ENCODE results near the gene RNF167. TPM values are rescaled to one million over a fixed set of nuclear protein-coding genes. Genes with fewer than 3 reads are reported as not detected.
A peak's percentile ranks its signal among the peaks of the same experiment; 100 is the strongest.

Gene RNF167
- total and polyA plus RNA-seq, 2 of the 13 experiments (the other 11 are each of a cell fraction or from before 2014, with no cell fraction given), result 44.1 to 45.4 TPM

- no peak for TF ChIP-seq ZNF770 (CRISPR knock-in tag; IDR thresholded peaks at IDR 0.05)
- peak; percentile 35 for TF ChIP-seq POLR2G (IDR thresholded peaks at IDR 0.05; ENCODE audit: low read depth, low read length)
- TF ChIP-seq, protein P1, sequence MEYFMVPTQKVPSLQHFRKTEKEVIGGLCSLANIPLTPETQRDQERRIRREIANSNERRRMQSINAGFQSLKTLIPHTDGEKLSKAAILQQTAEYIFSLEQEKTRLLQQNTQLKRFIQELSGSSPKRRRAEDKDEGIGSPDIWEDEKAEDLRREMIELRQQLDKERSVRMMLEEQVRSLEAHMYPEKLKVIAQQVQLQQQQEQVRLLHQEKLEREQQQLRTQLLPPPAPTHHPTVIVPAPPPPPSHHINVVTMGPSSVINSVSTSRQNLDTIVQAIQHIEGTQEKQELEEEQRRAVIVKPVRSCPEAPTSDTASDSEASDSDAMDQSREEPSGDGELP (IDR thresholded peaks at IDR 0.05; ENCODE audit: borderline replicate concordance, low read depth), result no peak
- TF ChIP-seq MTERF4 (CRISPR knock-in tag; IDR thresholded peaks at IDR 0.05), result no peak
- no peak for TF ChIP-seq ISL2 (CRISPR knock-in tag; IDR thresholded peaks at IDR 0.05)
- TF ChIP-seq, protein P2, sequence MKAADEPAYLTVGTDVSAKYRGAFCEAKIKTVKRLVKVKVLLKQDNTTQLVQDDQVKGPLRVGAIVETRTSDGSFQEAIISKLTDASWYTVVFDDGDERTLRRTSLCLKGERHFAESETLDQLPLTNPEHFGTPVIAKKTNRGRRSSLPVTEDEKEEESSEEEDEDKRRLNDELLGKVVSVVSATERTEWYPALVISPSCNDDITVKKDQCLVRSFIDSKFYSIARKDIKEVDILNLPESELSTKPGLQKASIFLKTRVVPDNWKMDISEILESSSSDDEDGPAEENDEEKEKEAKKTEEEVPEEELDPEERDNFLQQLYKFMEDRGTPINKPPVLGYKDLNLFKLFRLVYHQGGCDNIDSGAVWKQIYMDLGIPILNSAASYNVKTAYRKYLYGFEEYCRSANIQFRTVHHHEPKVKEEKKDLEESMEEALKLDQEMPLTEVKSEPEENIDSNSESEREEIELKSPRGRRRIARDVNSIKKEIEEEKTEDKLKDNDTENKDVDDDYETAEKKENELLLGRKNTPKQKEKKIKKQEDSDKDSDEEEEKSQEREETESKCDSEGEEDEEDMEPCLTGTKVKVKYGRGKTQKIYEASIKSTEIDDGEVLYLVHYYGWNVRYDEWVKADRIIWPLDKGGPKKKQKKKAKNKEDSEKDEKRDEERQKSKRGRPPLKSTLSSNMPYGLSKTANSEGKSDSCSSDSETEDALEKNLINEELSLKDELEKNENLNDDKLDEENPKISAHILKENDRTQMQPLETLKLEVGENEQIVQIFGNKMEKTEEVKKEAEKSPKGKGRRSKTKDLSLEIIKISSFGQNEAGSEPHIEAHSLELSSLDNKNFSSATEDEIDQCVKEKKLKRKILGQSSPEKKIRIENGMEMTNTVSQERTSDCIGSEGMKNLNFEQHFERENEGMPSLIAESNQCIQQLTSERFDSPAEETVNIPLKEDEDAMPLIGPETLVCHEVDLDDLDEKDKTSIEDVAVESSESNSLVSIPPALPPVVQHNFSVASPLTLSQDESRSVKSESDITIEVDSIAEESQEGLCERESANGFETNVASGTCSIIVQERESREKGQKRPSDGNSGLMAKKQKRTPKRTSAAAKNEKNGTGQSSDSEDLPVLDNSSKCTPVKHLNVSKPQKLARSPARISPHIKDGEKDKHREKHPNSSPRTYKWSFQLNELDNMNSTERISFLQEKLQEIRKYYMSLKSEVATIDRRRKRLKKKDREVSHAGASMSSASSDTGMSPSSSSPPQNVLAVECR (CRISPR knock-in tag; IDR thresholded peaks at IDR 0.05; ENCODE audit: borderline replicate concordance), result no peak
- no peak for TF ChIP-seq LCORL (IDR thresholded peaks at IDR 0.05)
- no peak for TF ChIP-seq LCORL (CRISPR knock-in tag; IDR thresholded peaks at IDR 0.05)
- TF ChIP-seq CBX2 (IDR thresholded peaks at IDR 0.05; ENCODE audit: low read depth, low read length), result no peak
- TF ChIP-seq CBX2 (CRISPR knock-in tag; IDR thresholded peaks at IDR 0.05; ENCODE audit: low read depth), result no peak
- no peak for TF ChIP-seq ZNF180 (CRISPR knock-in tag; IDR thresholded peaks at IDR 0.05; ENCODE audit: borderline replicate concordance, low read depth)
- no peak for TF ChIP-seq GTF3A (CRISPR knock-in tag; conservative IDR thresholded peaks at IDR 0.05)
- peak in 1 of 2 experiments; percentile 50; a peak in 3 of 4 replicates for TF ChIP-seq POLR2A (IDR thresholded peaks at IDR 0.05; ENCODE audit: insufficient read depth in 1 of 2, low read depth in 2 of 2, low read length in 2 of 2)
- TF ChIP-seq HDAC1 (CRISPR knock-in tag; IDR thresholded peaks at IDR 0.05), result no peak
- no peak for TF ChIP-seq CHD2 (IDR thresholded peaks at IDR 0.05; ENCODE audit: low read depth, low read length)
- no peak for TF ChIP-seq FOXK1 (CRISPR knock-in tag; IDR thresholded peaks at IDR 0.05; ENCODE audit: borderline replicate concordance, low read depth)
Observed at GRCh38 chr17:4973256-4974114, 33.4 kb downstream of the RNF167 start (continued).

All from HepG2 (cell line).